H1 (cell line): ENCODE data around the gene TBC1D32. TPM values are rescaled to one million over a fixed set of nuclear protein-coding genes. Genes with fewer than 3 reads are reported as not detected.

Experiments used
- CTCF ChIA-PET: fragments of 300-600 bp; sonication (Branson Sonifier 250); formaldehyde crosslinking; loops from one replicate; lab custom pipeline; 2021; ENCODE audit not compliant: partially characterized antibody; lab: Charles Lee
- POLR2A ChIA-PET: fragments of 300-600 bp; sonication (Branson Sonifier 250); formaldehyde crosslinking; loops from one replicate; lab custom pipeline; 2021; ENCODE audit warnings: inconsistent platforms; ENCODE audit not compliant: partially characterized antibody; lab: Charles Lee
- DNase-seq, 2 experiments: peaks; one replicate each; pipeline versions ENCODE4 v3.0.0 to v3.0.0-alpha.2; 2010 to 2022; ENCODE audit warnings: low spot score in 2 of 2, low read depth in 1 of 2, mixed read lengths in 1 of 2
- FAIRE-seq: peaks from 2 replicates; lab custom pipeline; 2011; peaks lifted over from hg19 to GRCh38; lab: Jason Lieb, UNC
- H2AFZ ChIP-seq: 2 replicates; pipeline ENCODE4 v1.8.1; 2012; ENCODE audit warnings: low read length, inconsistent platforms
- H2AK5ac ChIP-seq: 2 replicates; pipeline ENCODE4 v1.6.1; 2013; ENCODE audit warnings: low read depth, low read length
- H2BK120ac ChIP-seq: replicated peaks from 2 replicates; pipeline ENCODE3; 2013; ENCODE audit warnings: low read depth, low read length, inconsistent platforms
- H2BK12ac ChIP-seq: 2 replicates; pipeline ENCODE4 v1.6.1; 2013; ENCODE audit warnings: low read depth, low read length
- H2BK15ac ChIP-seq: 2 replicates; pipeline ENCODE4 v1.6.1; 2013; ENCODE audit warnings: low read length
- H2BK20ac ChIP-seq: 2 replicates; pipeline ENCODE4 v1.6.1; 2013; ENCODE audit warnings: low read length
- H2BK5ac ChIP-seq: 2 replicates; pipeline ENCODE4 v1.6.1; 2013; ENCODE audit warnings: low read depth, low read length
- H3K14ac ChIP-seq: 2 replicates; pipeline ENCODE4 v1.6.1; 2013; ENCODE audit warnings: inconsistent platforms; ENCODE audit not compliant: insufficient read length
- H3K18ac ChIP-seq: 2 replicates; pipeline ENCODE4 v1.6.1; 2013; ENCODE audit warnings: low read length; ENCODE audit errors: extremely low read depth
- H3K23ac ChIP-seq: 2 replicates; pipeline ENCODE4 v1.6.1; 2013; ENCODE audit warnings: inconsistent platforms; ENCODE audit not compliant: insufficient read length
- H3K23me2 ChIP-seq: 2 replicates; pipeline ENCODE4 v1.6.1; 2013; ENCODE audit warnings: low read depth, low read length
- H3K27ac ChIP-seq: 2 replicates; pipeline ENCODE4 v1.6.1; 2011; ENCODE audit warnings: low read depth, low read length, inconsistent platforms
- H3K27me3 ChIP-seq, 4 experiments: replicated peaks in 1 of 4; 1 replicate in 1 of 4; 2 replicates in 3 of 4; pipeline versions ENCODE4 v1.6.1 to v1.8.1; 2011 to 2013; ENCODE audit warnings: low read length in 3 of 4, mild to moderate bottlenecking in 3 of 4, inconsistent platforms in 2 of 4, mixed read lengths in 2 of 4, moderate library complexity in 1 of 4; ENCODE audit not compliant: control insufficient read depth in 3 of 4, insufficient read depth in 3 of 4; ENCODE audit errors: extremely low read depth in 1 of 4
- H3K36me3 ChIP-seq, 4 experiments: 2 replicates each; pipeline versions ENCODE4 v1.6.1 to v1.8.1; 2011 to 2013; ENCODE audit warnings: mild to moderate bottlenecking in 4 of 4, low read length in 3 of 4, moderate library complexity in 2 of 4, control low read depth in 1 of 4, inconsistent platforms in 1 of 4; ENCODE audit not compliant: insufficient read depth in 4 of 4, control insufficient read depth in 2 of 4
- H3K4ac ChIP-seq: replicated peaks from 2 replicates; pipeline ENCODE3; 2013; ENCODE audit warnings: low read length, low read depth, mixed read lengths, inconsistent platforms; ENCODE audit not compliant: insufficient read length
- H3K4me1 ChIP-seq, 4 experiments: replicated peaks in 1 of 4; 1 replicate in 1 of 4; 2 replicates in 3 of 4; pipeline versions ENCODE4 v1.6.1 to v1.8.1; 2011 to 2013; ENCODE audit warnings: low read length in 3 of 4, inconsistent platforms in 2 of 4, mixed read lengths in 1 of 4; ENCODE audit not compliant: insufficient read depth in 4 of 4, control insufficient read depth in 3 of 4
- H3K4me2 ChIP-seq, 2 experiments: 2 replicates each; pipeline versions ENCODE4 v1.6.1 to v1.8.1; 2011 to 2013; ENCODE audit warnings: low read depth in 2 of 2, low read length in 2 of 2, control low read depth in 1 of 2, inconsistent platforms in 1 of 2, mild to moderate bottlenecking in 1 of 2; ENCODE audit not compliant: insufficient read depth in 1 of 2
- H3K4me3 ChIP-seq, 4 experiments: fragments of 200-600, 300-600 bp in 1 of 4; sonication (generic), shearing (Covaris generic), sonication (Bioruptor Twin) in 1 of 4; 2 replicates each; pipeline versions ENCODE4 v1.5.1 to v1.8.1; 2011 to 2016; ENCODE audit warnings: low read length in 4 of 4, low read depth in 3 of 4, control low read depth in 2 of 4, inconsistent platforms in 2 of 4, mild to moderate bottlenecking in 2 of 4, mixed read lengths in 1 of 4, moderate library complexity in 1 of 4; ENCODE audit not compliant: insufficient read depth in 2 of 4; ENCODE audit errors: extremely low read depth in 1 of 4
- H3K56ac ChIP-seq: replicated peaks from 2 replicates; pipeline ENCODE3; 2013; ENCODE audit warnings: low read depth, mild to moderate bottlenecking, mixed read lengths, low read length, inconsistent platforms; ENCODE audit not compliant: insufficient read length
- H3K79me1 ChIP-seq: 2 replicates; pipeline ENCODE4 v1.6.1; 2013; ENCODE audit warnings: low read depth, low read length, control low read depth
- H3K79me2 ChIP-seq, 2 experiments: 2 replicates each; pipeline versions ENCODE4 v1.6.1 to v1.8.1; 2012 to 2013; ENCODE audit warnings: low read length in 2 of 2, mild to moderate bottlenecking in 2 of 2, inconsistent platforms in 1 of 2; ENCODE audit not compliant: insufficient read depth in 2 of 2, control insufficient read depth in 1 of 2
- H3K9ac ChIP-seq, 4 experiments: replicated peaks in 1 of 4; 1 replicate in 1 of 4; 2 replicates in 3 of 4; pipeline versions ENCODE4 v1.6.1 to v1.8.1; 2011 to 2013; ENCODE audit warnings: low read depth in 3 of 4, low read length in 3 of 4, control low read depth in 2 of 4, mild to moderate bottlenecking in 2 of 4, moderate library complexity in 2 of 4, inconsistent platforms in 1 of 4; ENCODE audit errors: extremely low read depth in 1 of 4
- H3K9me3 ChIP-seq, 2 experiments: 2 replicates each; pipeline versions ENCODE4 v1.6.1 to v1.8.1; 2012 to 2013; ENCODE audit warnings: mild to moderate bottlenecking in 2 of 2, moderate library complexity in 2 of 2, control low read depth in 1 of 2, inconsistent platforms in 1 of 2, low read depth in 1 of 2, low read length in 1 of 2, mixed read lengths in 1 of 2; ENCODE audit not compliant: insufficient read depth in 2 of 2
- H4K20me1 ChIP-seq, 2 experiments: replicated peaks in 1 of 2; 2 replicates each; pipeline versions ENCODE3 to v1.8.1; 2011 to 2013; ENCODE audit warnings: inconsistent platforms in 2 of 2, low read length in 2 of 2, mild to moderate bottlenecking in 1 of 2; ENCODE audit not compliant: insufficient read depth in 2 of 2, control insufficient read depth in 1 of 2
- H4K5ac ChIP-seq: 2 replicates; pipeline ENCODE4 v1.6.1; 2013; ENCODE audit warnings: low read length, low read depth, mixed read lengths, inconsistent platforms; ENCODE audit not compliant: insufficient read length
- H4K8ac ChIP-seq: 2 replicates; pipeline ENCODE4 v1.8.0; 2013; ENCODE audit warnings: mild to moderate bottlenecking, moderate library complexity, low read length, inconsistent platforms; ENCODE audit not compliant: insufficient read depth; ENCODE audit errors: extremely low read depth
- H4K91ac ChIP-seq: replicated peaks from 2 replicates; pipeline ENCODE3; 2013; ENCODE audit warnings: low read length, mixed read lengths, inconsistent platforms; ENCODE audit not compliant: insufficient read length
- EZH2 ChIP-seq: fragments of 200-600 bp; sonication (generic); IDR thresholded peaks from 2 replicates; pipeline ENCODE4 v1.7.1; 2012; ENCODE audit warnings: low read depth, mild to moderate bottlenecking, moderate library complexity, low read length, inconsistent platforms; ENCODE audit not compliant: severe bottlenecking
- GABPA ChIP-seq: IDR thresholded peaks from 2 replicates; pipeline ENCODE4 v1.6.1; 2011; ENCODE audit warnings: mild to moderate bottlenecking, low read length, moderate library complexity, borderline replicate concordance; ENCODE audit not compliant: insufficient read depth
- JUND ChIP-seq: IDR thresholded peaks from 2 replicates; pipeline ENCODE4 v1.6.1; 2011; ENCODE audit warnings: mild to moderate bottlenecking, improper control_type of control experiment, low read length
- KDM1A ChIP-seq: fragments of 200-600, 300-600 bp; sonication (generic); IDR thresholded peaks from 2 replicates; pipeline ENCODE4 v1.7.1; 2016; ENCODE audit warnings: mild to moderate bottlenecking, low read length, borderline replicate concordance
- RAD21 ChIP-seq, 2 experiments: IDR thresholded peaks in 1 of 2; conservative IDR thresholded peaks in 1 of 2; 2 replicates each; pipeline ENCODE4 v1.6.1; 2011; ENCODE audit warnings: low read depth in 2 of 2, low read length in 2 of 2, improper control_type of control experiment in 1 of 2, inconsistent platforms in 1 of 2, mild to moderate bottlenecking in 1 of 2, moderate library complexity in 1 of 2
- RNF2 ChIP-seq: fragments of 200-900, 300-1000 bp; sonication (generic); IDR thresholded peaks from 2 replicates; pipeline ENCODE4 v1.7.1; 2016; ENCODE audit warnings: borderline replicate concordance, low read depth, mild to moderate bottlenecking, antibody characterized with exemption, low read length; ENCODE audit not compliant: poor library complexity, severe bottlenecking; ENCODE audit errors: missing control alignments
- SAP30 ChIP-seq: fragments of 300-600 bp; sonication (generic); IDR thresholded peaks from 2 replicates; pipeline ENCODE4 v1.7.1; 2012; ENCODE audit warnings: low read length, moderate library complexity, mild to moderate bottlenecking, inconsistent platforms; ENCODE audit not compliant: insufficient read depth, insufficient replicate concordance
- SIN3A ChIP-seq, 2 experiments: IDR thresholded peaks in 1 of 2; conservative IDR thresholded peaks in 1 of 2; 2 replicates each; pipeline ENCODE4 v1.6.1; 2011 to 2012; ENCODE audit warnings: low read length in 2 of 2, improper control_type of control experiment in 1 of 2, low read depth in 1 of 2, mild to moderate bottlenecking in 1 of 2
- SIX5 ChIP-seq: IDR thresholded peaks from 2 replicates; pipeline ENCODE4 v1.6.1; 2011; ENCODE audit warnings: mild to moderate bottlenecking, low read depth, low read length
- SP4 ChIP-seq: IDR thresholded peaks from 2 replicates; pipeline ENCODE4 v1.6.1; 2012; ENCODE audit warnings: low read length, inconsistent platforms
- TAF1 ChIP-seq: IDR thresholded peaks from 2 replicates; pipeline ENCODE4 v1.6.1; 2011; ENCODE audit warnings: mild to moderate bottlenecking, low read depth, low read length
- polyA plus RNA-seq, 7 experiments: library from polyadenylated mRNA; depleted of rRNA in 3 of 7; stranded (reverse) in 5 of 7; unstranded in 2 of 7; fragments of >200 nt in 5 of 7; fragments of 200-250 nt in 2 of 7; gene quantifications; 1 replicate in 5 of 7; 2 replicates in 1 of 7; 4 replicates in 1 of 7; pipeline versions ENCODE4 v1.2.1 to v1.2.3, GENCODE V29; 2011 to 2013; ENCODE audit warnings: missing spikeins in 2 of 7, mixed read lengths in 2 of 7
- total RNA-seq: library from RNA; stranded (reverse); fragmentation: NEBNext Ultra II Directional; extraction: Animal tissue kit (Norgen Biotek cat#: 25700); gene quantifications from 2 replicates; pipeline ENCODE4 v1.2.1, GENCODE V29; 2021

Gene TBC1D32
- total and polyA plus RNA-seq, 2 of the 8 experiments (the other 6 are each of a cell fraction or from before 2014, with no cell fraction given) = 5.3 to 7.1 TPM

DNA sequence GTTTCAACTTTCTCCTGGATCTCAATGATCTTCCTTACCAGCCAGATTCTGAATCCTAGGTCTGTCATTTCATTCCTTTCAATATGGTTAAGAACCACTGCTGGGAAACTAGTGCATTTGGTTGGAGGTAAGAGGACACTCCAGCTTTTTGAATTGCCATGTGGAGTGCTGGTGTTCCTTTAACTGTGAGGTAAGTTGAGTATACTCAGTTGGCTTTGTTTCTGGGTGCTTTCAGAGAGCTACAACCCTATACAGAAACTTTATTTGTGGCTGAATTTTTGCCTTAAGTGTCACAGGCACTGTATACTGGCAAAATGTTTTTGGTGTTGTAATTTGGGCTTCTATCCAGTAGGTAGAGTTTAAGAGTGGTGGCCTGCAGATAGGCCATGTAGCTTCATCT lies 175.8 kb downstream of the TBC1D32 start:
- H2BK15ac ChIP-seq = no peak overlapping the region
- H4K91ac ChIP-seq = no peak overlapping the region
- no peak overlapping the region for H3K18ac ChIP-seq
- H2AFZ ChIP-seq = no peak overlapping the region
- no peaks in the 10 kb centered on the region for H3K4me1 ChIP-seq
- peaks cover 0 to 2% (median 0%) of the 10 kb centered on the region in 4 experiments; a peak in 2 of 8 replicates for H3K36me3 ChIP-seq
- no peaks in the 10 kb centered on the region for H3K27me3 ChIP-seq
- H3K4me3 ChIP-seq = no peak overlapping the region
- H4K8ac ChIP-seq = no peak overlapping the region
- H2BK12ac ChIP-seq = no peak overlapping the region
- DNase-seq (no peak), FAIRE-seq (no peak)
- H3K9me3 ChIP-seq = 0 out of 4 replicates have a peak, but pooled peaks cover 0 to 3% of the 10 kb centered on the region in 2 experiments
- H3K56ac ChIP-seq = no peak overlapping the region
- no peaks in the 10 kb centered on the region for H3K79me2 ChIP-seq
- ChIA-PET POLR2A (no interaction called here), CTCF (no interaction called here)
- H3K14ac ChIP-seq = no peak overlapping the region
- H2BK20ac ChIP-seq = no peak overlapping the region
- no peak overlapping the region for H3K4me2 ChIP-seq
- no peak overlapping the region for H2BK5ac ChIP-seq
- H4K5ac ChIP-seq = no peak overlapping the region
- H2BK120ac ChIP-seq = no peak overlapping the region
- no peaks in the 10 kb centered on the region for H3K79me1 ChIP-seq
- no peak overlapping the region for H3K27ac ChIP-seq
- no peaks in the 10 kb centered on the region for H3K23me2 ChIP-seq
- H3K4ac ChIP-seq = no peak overlapping the region
- no peak overlapping the region for H3K23ac ChIP-seq
- H2AK5ac ChIP-seq = no peak overlapping the region
- no peak overlapping the region for H3K9ac ChIP-seq
- H4K20me1 ChIP-seq = no peaks in the 10 kb centered on the region
- no peak for TF ChIP-seq TAF1
- no peak for TF ChIP-seq RNF2
- TF ChIP-seq EZH2 = no peak
- no peak for TF ChIP-seq JUND
- TF ChIP-seq GABPA = no peak
- TF ChIP-seq SIN3A (conservative IDR thresholded peaks at IDR 0.05 in 1 of 2, IDR thresholded peaks at IDR 0.05 in 1 of 2; ENCODE audit: low read depth in 1 of 2, low read length in 2 of 2) = no peak
- no peak for TF ChIP-seq SAP30
- no peak for TF ChIP-seq SP4
- no peak for TF ChIP-seq SIX5
- no peak for TF ChIP-seq KDM1A
- TF ChIP-seq RAD21 (IDR thresholded peaks at IDR 0.05 in 1 of 2, conservative IDR thresholded peaks at IDR 0.05 in 1 of 2; ENCODE audit: low read depth in 2 of 2, low read length in 2 of 2) = no peak
